GM23338 (cell line): ENCODE data around the gene UVRAG. TPM values are rescaled to one million over a fixed set of nuclear protein-coding genes. Genes with fewer than 3 reads are reported as not detected.
"Not testable (repeated sequence)": the region's sequence is repeated elsewhere in the genome, so short reads cannot be mapped to it uniquely, and the experiment has no call there.

Source experiments
- ATAC-seq: fragments of 200-7000 bp; cut with Tn5 transposase; 3 replicates; pipeline ENCODE4 v1.9.1; 2020
- DNase-seq: peaks from one replicate; pipeline ENCODE4 v3.0.0-alpha.2; 2015; ENCODE audit warnings: low spot score
- H2AFZ ChIP-seq: fragments of 200-600 bp; sonication (generic); 2 replicates; pipeline ENCODE4 v1.8.0; 2016; ENCODE audit warnings: antibody characterized with exemption, mild to moderate bottlenecking, moderate library complexity
- H3F3A ChIP-seq: fragments of 200-600 bp; sonication (generic); replicated peaks from 2 replicates; pipeline ENCODE4 v1.8.0; 2017; ENCODE audit warnings: antibody characterized with exemption, mixed run types, low read depth
- H3K27ac ChIP-seq: fragments of 200-600 bp; sonication (generic); 2 replicates; pipeline ENCODE4 v1.6.1; 2016; ENCODE audit warnings: low read depth
- H3K27me3 ChIP-seq: fragments of 200-600 bp; sonication (generic); 2 replicates; pipeline ENCODE4 v1.8.0; 2016; ENCODE audit warnings: mild to moderate bottlenecking, mixed run types, moderate library complexity; ENCODE audit not compliant: insufficient read depth
- H3K36me3 ChIP-seq: fragments of 200-600 bp; sonication (generic); 2 replicates; pipeline ENCODE4 v1.8.0; 2016; ENCODE audit warnings: mild to moderate bottlenecking; ENCODE audit not compliant: insufficient read depth
- H3K4me1 ChIP-seq: fragments of 200-600 bp; sonication (generic); 2 replicates; pipeline ENCODE4 v1.8.0; 2016; ENCODE audit warnings: mild to moderate bottlenecking, moderate library complexity; ENCODE audit not compliant: insufficient read depth
- H3K4me2 ChIP-seq: fragments of 200-600 bp; sonication (generic); 2 replicates; pipeline ENCODE4 v1.7.1; 2017; ENCODE audit warnings: mixed run types
- H3K4me3 ChIP-seq: fragments of 200-600 bp; sonication (generic); 2 replicates; pipeline ENCODE4 v1.6.1; 2016; ENCODE audit warnings: mixed run types
- H3K79me2 ChIP-seq: fragments of 200-600 bp; sonication (generic); replicated peaks from 2 replicates; pipeline ENCODE4 v1.8.0; 2017; ENCODE audit warnings: mild to moderate bottlenecking; ENCODE audit not compliant: insufficient read depth
- H3K9me2 ChIP-seq: fragments of 200-600 bp; sonication (generic); 2 replicates; pipeline ENCODE4 v1.8.0; 2017; ENCODE audit not compliant: insufficient read depth
- H4K20me1 ChIP-seq: fragments of 200-600 bp; sonication (generic); replicated peaks from 2 replicates; pipeline ENCODE4 v1.8.0; 2017; ENCODE audit warnings: mild to moderate bottlenecking; ENCODE audit not compliant: insufficient read depth
- H3K27ac Mint-ChIP-seq: 2 replicates; pipeline ENCODE4 v1.8.0; 2020; ENCODE audit warnings: inconsistent platforms, mild to moderate bottlenecking, moderate library complexity, mixed read lengths
- H3K27me3 Mint-ChIP-seq: 3 replicates; pipeline ENCODE4 v1.8.0; 2022; ENCODE audit warnings: low read depth, mild to moderate bottlenecking, moderate library complexity, mixed read lengths, inconsistent platforms; ENCODE audit not compliant: insufficient read depth, poor library complexity
- H3K36me3 Mint-ChIP-seq: 3 replicates; pipeline ENCODE4 v1.8.0; 2021; ENCODE audit warnings: low read depth, mild to moderate bottlenecking, inconsistent platforms, moderate library complexity, mixed read lengths
- H3K4me1 Mint-ChIP-seq: 3 replicates; pipeline ENCODE4 v1.8.0; 2020; ENCODE audit warnings: mild to moderate bottlenecking, inconsistent platforms, mixed read lengths
- H3K4me3 Mint-ChIP-seq: 3 replicates; pipeline ENCODE4 v1.8.0; 2021; ENCODE audit warnings: moderate library complexity, mild to moderate bottlenecking, inconsistent platforms, mixed read lengths
- H3K9me3 Mint-ChIP-seq: 3 replicates; pipeline ENCODE4 v1.8.0; 2020; ENCODE audit warnings: moderate library complexity, mild to moderate bottlenecking, inconsistent platforms, mixed read lengths
- CREB1 ChIP-seq: fragments of 250-450 bp; sonication (Bioruptor Pico); IDR thresholded peaks from 2 replicates; pipeline ENCODE4 v1.5.0; 2020; ENCODE audit warnings: low read depth, mild to moderate bottlenecking, moderate library complexity
- EZH2 ChIP-seq: fragments of 200-600 bp; sonication (generic); IDR thresholded peaks from one replicate; pipeline ENCODE4 v1.8.0; 2017; ENCODE audit warnings: antibody characterized with exemption, mild to moderate bottlenecking, low read depth; ENCODE audit not compliant: unreplicated experiment
- EZH2phosphoT487 ChIP-seq: fragments of 200-600 bp; sonication (generic); IDR thresholded peaks from one replicate; pipeline ENCODE4 v1.8.1; 2018; ENCODE audit warnings: antibody characterized with exemption; ENCODE audit not compliant: unreplicated experiment
- NANOG ChIP-seq: IDR thresholded peaks from 2 replicates; pipeline ENCODE4 v1.6.1; 2016; ENCODE audit warnings: antibody characterized with exemption, borderline replicate concordance
- POLR2AphosphoS5 ChIP-seq: IDR thresholded peaks from 2 replicates; pipeline ENCODE4 v1.6.1; 2016; ENCODE audit warnings: antibody characterized with exemption, low read depth
- STAT1 ChIP-seq: IDR thresholded peaks from one replicate; pipeline ENCODE4 v1.6.1; 2016; ENCODE audit warnings: antibody characterized with exemption; ENCODE audit not compliant: unreplicated experiment
- ZNF114 ChIP-seq: fragments of 250-450 bp; sonication (Bioruptor Pico); IDR thresholded peaks from 2 replicates; pipeline ENCODE4 v1.5.0; 2020; ENCODE audit warnings: mild to moderate bottlenecking, moderate library complexity
- ZNF331 ChIP-seq: fragments of 250-450 bp; sonication (Bioruptor Pico); IDR thresholded peaks from 2 replicates; pipeline ENCODE4 v1.5.0; 2020; ENCODE audit warnings: low read depth, mild to moderate bottlenecking, moderate library complexity
- polyA plus RNA-seq: library from polyadenylated mRNA; unstranded; fragments of >200 nt; fragmentation: Nextera tagmentation; extraction: Ambion mirVana; gene quantifications from 2 replicates; pipeline ENCODE4 v1.2.1, GENCODE V29; 2016
- total RNA-seq: library from RNA; depleted of rRNA; stranded (reverse); fragments of >200 nt; shearing (Covaris generic); gene quantifications from 2 replicates; pipeline ENCODE4 v1.2.3, GENCODE V29; 2014
- TF ChIP-seq, protein P1 (sequence below): IDR thresholded peaks from one replicate; pipeline ENCODE4 v1.6.1; 2018; ENCODE audit warnings: antibody characterized with exemption; ENCODE audit not compliant: unreplicated experiment
- TF ChIP-seq, protein P2 (sequence below): IDR thresholded peaks from 2 replicates; pipeline ENCODE4 v1.6.1; 2016; ENCODE audit warnings: antibody characterized with exemption

Gene UVRAG
- total and polyA plus RNA-seq, 2 experiments from 2014 or later, result 15.3 to 17.4 TPM

GRCh38 chr11:75851203-75851602, 36.2 kb downstream of the UVRAG start (continued):
- TF ChIP-seq POLR2AphosphoS5 (no peak), EZH2 (no peak), ZNF331 (no peak), NANOG (no peak), STAT1 (no peak), CREB1 (no peak), EZH2phosphoT487 (no peak)
- TF ChIP-seq, protein P1, sequence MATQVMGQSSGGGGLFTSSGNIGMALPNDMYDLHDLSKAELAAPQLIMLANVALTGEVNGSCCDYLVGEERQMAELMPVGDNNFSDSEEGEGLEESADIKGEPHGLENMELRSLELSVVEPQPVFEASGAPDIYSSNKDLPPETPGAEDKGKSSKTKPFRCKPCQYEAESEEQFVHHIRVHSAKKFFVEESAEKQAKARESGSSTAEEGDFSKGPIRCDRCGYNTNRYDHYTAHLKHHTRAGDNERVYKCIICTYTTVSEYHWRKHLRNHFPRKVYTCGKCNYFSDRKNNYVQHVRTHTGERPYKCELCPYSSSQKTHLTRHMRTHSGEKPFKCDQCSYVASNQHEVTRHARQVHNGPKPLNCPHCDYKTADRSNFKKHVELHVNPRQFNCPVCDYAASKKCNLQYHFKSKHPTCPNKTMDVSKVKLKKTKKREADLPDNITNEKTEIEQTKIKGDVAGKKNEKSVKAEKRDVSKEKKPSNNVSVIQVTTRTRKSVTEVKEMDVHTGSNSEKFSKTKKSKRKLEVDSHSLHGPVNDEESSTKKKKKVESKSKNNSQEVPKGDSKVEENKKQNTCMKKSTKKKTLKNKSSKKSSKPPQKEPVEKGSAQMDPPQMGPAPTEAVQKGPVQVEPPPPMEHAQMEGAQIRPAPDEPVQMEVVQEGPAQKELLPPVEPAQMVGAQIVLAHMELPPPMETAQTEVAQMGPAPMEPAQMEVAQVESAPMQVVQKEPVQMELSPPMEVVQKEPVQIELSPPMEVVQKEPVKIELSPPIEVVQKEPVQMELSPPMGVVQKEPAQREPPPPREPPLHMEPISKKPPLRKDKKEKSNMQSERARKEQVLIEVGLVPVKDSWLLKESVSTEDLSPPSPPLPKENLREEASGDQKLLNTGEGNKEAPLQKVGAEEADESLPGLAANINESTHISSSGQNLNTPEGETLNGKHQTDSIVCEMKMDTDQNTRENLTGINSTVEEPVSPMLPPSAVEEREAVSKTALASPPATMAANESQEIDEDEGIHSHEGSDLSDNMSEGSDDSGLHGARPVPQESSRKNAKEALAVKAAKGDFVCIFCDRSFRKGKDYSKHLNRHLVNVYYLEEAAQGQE, result no peak
- TF ChIP-seq, protein P2, sequence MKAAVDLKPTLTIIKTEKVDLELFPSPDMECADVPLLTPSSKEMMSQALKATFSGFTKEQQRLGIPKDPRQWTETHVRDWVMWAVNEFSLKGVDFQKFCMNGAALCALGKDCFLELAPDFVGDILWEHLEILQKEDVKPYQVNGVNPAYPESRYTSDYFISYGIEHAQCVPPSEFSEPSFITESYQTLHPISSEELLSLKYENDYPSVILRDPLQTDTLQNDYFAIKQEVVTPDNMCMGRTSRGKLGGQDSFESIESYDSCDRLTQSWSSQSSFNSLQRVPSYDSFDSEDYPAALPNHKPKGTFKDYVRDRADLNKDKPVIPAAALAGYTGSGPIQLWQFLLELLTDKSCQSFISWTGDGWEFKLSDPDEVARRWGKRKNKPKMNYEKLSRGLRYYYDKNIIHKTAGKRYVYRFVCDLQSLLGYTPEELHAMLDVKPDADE, result no peak

DNA sequence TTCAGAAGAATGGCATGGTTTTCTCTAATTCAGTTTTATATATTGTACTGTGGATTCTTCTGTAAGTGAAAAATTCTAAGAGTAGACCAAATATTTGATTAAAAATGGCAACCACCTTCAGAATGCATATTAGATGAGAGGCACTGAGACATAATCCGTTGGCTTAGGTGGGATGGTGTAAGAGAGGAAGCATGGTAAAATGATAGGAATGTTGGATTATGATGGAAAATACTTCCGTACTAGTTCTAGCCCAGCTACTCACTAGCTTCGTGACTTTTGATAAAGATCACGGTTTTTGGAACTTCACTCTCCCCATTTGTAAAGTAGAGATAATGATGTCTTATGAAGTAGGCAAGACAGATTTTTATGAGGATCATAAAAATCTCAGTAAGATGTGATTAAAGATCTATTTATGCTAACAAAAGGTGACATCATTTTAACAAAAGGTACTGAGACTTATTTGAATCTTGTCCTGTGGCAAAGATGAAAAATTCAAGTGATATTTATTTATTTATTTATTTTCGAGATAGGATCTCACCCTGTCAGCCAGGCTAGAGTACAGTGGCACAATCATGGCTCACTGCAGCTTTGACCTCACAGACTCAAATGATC, 37.5 kb downstream of the UVRAG start:
- Histone ChIP-seq H3K4me1 (no peaks in the 10 kb centered on the region), H3K4me2 (no peak overlapping the region), H3F3A (no peaks in the 10 kb centered on the region), H3K9me2 (no peaks in the 10 kb centered on the region), H3K27ac (no peak overlapping the region), H4K20me1 (0 out of 2 replicates have a peak, but pooled peaks cover 2% of the 10 kb centered on the region), H3K27me3 (no peaks in the 10 kb centered on the region), H3K4me3 (no peak overlapping the region), H2AFZ (no peak overlapping the region), H3K79me2 (peaks cover 18% of the 10 kb centered on the region), H3K36me3 (no peaks in the 10 kb centered on the region)
- no peak for ATAC-seq
- Mint-ChIP-seq H3K4me1 (no peaks in the 10 kb centered on the region), H3K4me3 (no peak overlapping the region), H3K9me3 (no peaks in the 10 kb centered on the region; the same call in 2 of the 3 replicates), H3K27ac (no peak overlapping the region), H3K27me3 (no peaks in the 10 kb centered on the region), H3K36me3 (peaks cover 6% of the 10 kb centered on the region; the same call in 1 of the 3 replicates)
- TF ChIP-seq, protein P1, result no peak
- TF ChIP-seq ZNF114 (CRISPR knock-in tag) (no peak), ZNF331 (no peak), STAT1 (no peak), POLR2AphosphoS5 (no peak)
- TF ChIP-seq, protein P2, result no peak
- DNase-seq, result no peak

- H2AFZ ChIP-seq, ATAC-seq, H3K4me3 Mint-ChIP-seq, H3K27ac Mint-ChIP-seq, H3K79me2 ChIP-seq, H3K27ac ChIP-seq, H3K27me3 ChIP-seq, H3K4me1 Mint-ChIP-seq, H3F3A ChIP-seq, H3K27me3 Mint-ChIP-seq, H3K36me3 Mint-ChIP-seq, H3K4me1 ChIP-seq, H3K36me3 ChIP-seq, H4K20me1 ChIP-seq, H3K9me2 ChIP-seq, DNase-seq, H3K4me2 ChIP-seq, H3K9me3 Mint-ChIP-seq, H3K4me3 ChIP-seq: not testable (repeated sequence)
Measured at GRCh38 chr11:75853563-75853962, 38.6 kb downstream of the UVRAG start.
